Endodermal cell (in vitro differentiated cells): Measurements from ENCODE around the gene COIL. TPM values are rescaled to one million over a fixed set of nuclear protein-coding genes. Genes with fewer than 3 reads are reported as not detected.
A peak's percentile ranks its signal among the peaks of the same experiment; 100 is the strongest.

Source experiments
- DNase-seq: peaks from one replicate; pipeline ENCODE4 v3.0.0-alpha.2; 2017
- H3K27ac ChIP-seq: 2 replicates; pipeline ENCODE4 v1.5.1; 2013; ENCODE audit warnings: mild to moderate bottlenecking, low read depth, low read length, moderate library complexity
- H3K27me3 ChIP-seq: 2 replicates; pipeline ENCODE4 v1.6.1; 2013; ENCODE audit warnings: mild to moderate bottlenecking, low read length, moderate library complexity; ENCODE audit not compliant: insufficient read depth, control insufficient read depth, poor library complexity, severe bottlenecking
- H3K36me3 ChIP-seq: 2 replicates; pipeline ENCODE4 v1.7.0; 2013; ENCODE audit warnings: mild to moderate bottlenecking, low read length, moderate library complexity; ENCODE audit not compliant: control insufficient read depth, insufficient read depth
- H3K4me1 ChIP-seq: one replicate; pipeline ENCODE4 v1.7.0; 2013; ENCODE audit warnings: low read length; ENCODE audit not compliant: control insufficient read depth, insufficient read depth
- H3K4me3 ChIP-seq: 2 replicates; pipeline ENCODE4 v1.5.1; 2013; ENCODE audit warnings: mild to moderate bottlenecking, low read length, moderate library complexity
- H3K9ac ChIP-seq: 2 replicates; pipeline ENCODE4 v1.6.1; 2013; ENCODE audit warnings: mild to moderate bottlenecking, low read length, moderate library complexity; ENCODE audit not compliant: poor library complexity, severe bottlenecking; ENCODE audit errors: extremely low read depth
- H3K9me3 ChIP-seq: 2 replicates; pipeline ENCODE4 v1.6.1; 2013; ENCODE audit warnings: mild to moderate bottlenecking, low read length, moderate library complexity; ENCODE audit not compliant: control insufficient read depth
- H3K27ac Mint-ChIP-seq: 2 replicates; pipeline ENCODE4 v1.8.0; 2020; ENCODE audit warnings: mixed read lengths
- H3K27me3 Mint-ChIP-seq: 2 replicates; pipeline ENCODE4 v1.8.0; 2021; ENCODE audit warnings: mild to moderate bottlenecking, mixed read lengths; ENCODE audit not compliant: insufficient read depth
- H3K36me3 Mint-ChIP-seq: 2 replicates; pipeline ENCODE4 v1.8.0; 2020; ENCODE audit warnings: low read depth, mixed read lengths
- H3K4me1 Mint-ChIP-seq: 2 replicates; pipeline ENCODE4 v1.8.0; 2020; ENCODE audit warnings: mixed read lengths
- H3K4me3 Mint-ChIP-seq: 2 replicates; pipeline ENCODE4 v1.8.0; 2020; ENCODE audit warnings: mild to moderate bottlenecking, moderate library complexity, mixed read lengths
- H3K9me3 Mint-ChIP-seq: 2 replicates; pipeline ENCODE4 v1.8.0; 2020; ENCODE audit warnings: mild to moderate bottlenecking, mixed read lengths
- WGBS, 2 experiments: methylation state at CpG; one replicate each; pipeline versions ENCODE4 v1.1.5 to v1.1.7; 2013; ENCODE audit warnings: missing lambda C conversion rate in 2 of 2, mixed read lengths in 1 of 2; ENCODE audit not compliant: insufficient coverage in 1 of 2, insufficient read length in 1 of 2; 5-methylcytosine and 5-hydroxymethylcytosine counted together
- total RNA-seq, 2 donors: library from RNA; stranded (reverse); fragmentation: NEBNext Ultra II Directional in 1 of 2; extraction: Animal tissue kit (Norgen Biotek cat#: 25700) in 1 of 2; gene quantifications; 2 replicates in 1 of 2; 3 replicates in 1 of 2; pipeline ENCODE4 v1.2.1, GENCODE V29; 2021
- TF ChIP-seq, protein P1 (sequence below): fragments of 200-600 bp; sonication (generic); conservative IDR thresholded peaks from 2 replicates; pipeline ENCODE4 v1.5.0; 2021; ENCODE audit warnings: antibody characterized with exemption, mild to moderate bottlenecking

Gene COIL
- total RNA-seq, 2 donors from 2014 or later: 18.2 to 19.2 TPM

DNA sequence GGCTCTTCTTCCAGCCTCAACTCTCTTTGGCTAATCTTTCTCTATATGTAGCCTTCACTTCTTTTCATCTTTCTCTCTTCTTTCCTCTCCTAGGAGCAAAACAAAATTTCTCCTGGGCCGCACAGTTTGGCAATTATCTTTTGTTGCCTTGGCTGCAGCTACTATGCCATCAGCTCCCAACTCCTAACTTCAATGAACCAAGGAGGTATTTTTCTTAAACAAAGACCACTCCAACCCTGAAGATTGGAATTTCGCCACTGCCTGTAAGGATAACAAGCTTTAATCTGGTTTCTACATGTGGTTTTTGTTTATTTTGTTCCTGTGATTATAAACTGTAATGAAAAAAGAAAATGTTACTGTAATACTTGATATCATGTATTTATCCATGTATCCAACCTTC is 14.8 kb upstream of the COIL start:
- no peak for DNase-seq
- 86% methylated on average over 2 of the region's 2 CpGs; no CpG with 5 or more reads in 1 of the 2 experiments for WGBS, 2 experiments
- H3K27ac ChIP-seq: no peak overlapping the region

DNA sequence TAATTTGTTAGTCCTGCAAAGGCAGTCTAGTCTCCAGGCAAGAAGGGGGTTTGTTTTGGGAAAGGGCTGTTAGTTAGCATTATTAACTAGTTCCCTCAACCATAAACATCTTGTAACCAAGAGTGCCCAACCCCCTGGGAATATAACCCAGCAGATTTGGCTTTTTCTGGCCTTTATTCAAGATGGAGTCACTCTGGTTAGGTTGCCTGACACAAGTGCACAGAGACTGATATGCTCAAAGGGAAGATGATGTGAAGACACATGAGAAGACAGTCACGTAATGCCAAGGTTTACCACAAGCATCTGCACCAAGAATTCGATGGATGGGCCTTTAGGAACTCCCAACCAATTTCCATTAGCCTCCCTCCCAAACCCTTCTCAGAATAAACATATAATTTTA is 13.2 kb upstream of the COIL start:
- TF ChIP-seq, protein P1, sequence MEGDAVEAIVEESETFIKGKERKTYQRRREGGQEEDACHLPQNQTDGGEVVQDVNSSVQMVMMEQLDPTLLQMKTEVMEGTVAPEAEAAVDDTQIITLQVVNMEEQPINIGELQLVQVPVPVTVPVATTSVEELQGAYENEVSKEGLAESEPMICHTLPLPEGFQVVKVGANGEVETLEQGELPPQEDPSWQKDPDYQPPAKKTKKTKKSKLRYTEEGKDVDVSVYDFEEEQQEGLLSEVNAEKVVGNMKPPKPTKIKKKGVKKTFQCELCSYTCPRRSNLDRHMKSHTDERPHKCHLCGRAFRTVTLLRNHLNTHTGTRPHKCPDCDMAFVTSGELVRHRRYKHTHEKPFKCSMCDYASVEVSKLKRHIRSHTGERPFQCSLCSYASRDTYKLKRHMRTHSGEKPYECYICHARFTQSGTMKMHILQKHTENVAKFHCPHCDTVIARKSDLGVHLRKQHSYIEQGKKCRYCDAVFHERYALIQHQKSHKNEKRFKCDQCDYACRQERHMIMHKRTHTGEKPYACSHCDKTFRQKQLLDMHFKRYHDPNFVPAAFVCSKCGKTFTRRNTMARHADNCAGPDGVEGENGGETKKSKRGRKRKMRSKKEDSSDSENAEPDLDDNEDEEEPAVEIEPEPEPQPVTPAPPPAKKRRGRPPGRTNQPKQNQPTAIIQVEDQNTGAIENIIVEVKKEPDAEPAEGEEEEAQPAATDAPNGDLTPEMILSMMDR: no peak
- Histone ChIP-seq H3K27me3 (no peaks in the 10 kb centered on the region), H3K4me1 (no peaks in the 10 kb centered on the region), H3K9me3 (peaks cover 34% of the 10 kb centered on the region), H3K9ac (no peak overlapping the region), H3K4me3 (no peak overlapping the region), H3K27ac (no peak overlapping the region), H3K36me3 (no peaks in the 10 kb centered on the region)
- Mint-ChIP-seq H3K4me3 (no peak overlapping the region), H3K27ac (no peak overlapping the region), H3K4me1 (peaks cover 18% of the 10 kb centered on the region), H3K9me3 (peaks cover 30% of the 10 kb centered on the region), H3K36me3 (no peaks in the 10 kb centered on the region), H3K27me3 (peaks cover 3% of the 10 kb centered on the region)
- peak; percentile 13 for DNase-seq
- WGBS, 2 experiments: 96% methylated on average over 2 of the region's 2 CpGs; no CpG with 5 or more reads in 1 of the 2 experiments

More for the DNA sequence above, 14.8 kb upstream of the COIL start:
- Mint-ChIP-seq H3K9me3 (peaks cover 25% of the 10 kb centered on the region), H3K27me3 (peaks cover 3% of the 10 kb centered on the region), H3K36me3 (no peaks in the 10 kb centered on the region), H3K4me1 (peaks cover 22% of the 10 kb centered on the region), H3K27ac (no peak overlapping the region), H3K4me3 (no peak overlapping the region)
- Histone ChIP-seq H3K4me3 (no peak overlapping the region), H3K27me3 (no peaks in the 10 kb centered on the region), H3K9me3 (peaks cover 34% of the 10 kb centered on the region), H3K4me1 (no peaks in the 10 kb centered on the region), H3K9ac (no peak overlapping the region), H3K36me3 (no peaks in the 10 kb centered on the region)
- TF ChIP-seq, protein P1: no peak

DNA sequence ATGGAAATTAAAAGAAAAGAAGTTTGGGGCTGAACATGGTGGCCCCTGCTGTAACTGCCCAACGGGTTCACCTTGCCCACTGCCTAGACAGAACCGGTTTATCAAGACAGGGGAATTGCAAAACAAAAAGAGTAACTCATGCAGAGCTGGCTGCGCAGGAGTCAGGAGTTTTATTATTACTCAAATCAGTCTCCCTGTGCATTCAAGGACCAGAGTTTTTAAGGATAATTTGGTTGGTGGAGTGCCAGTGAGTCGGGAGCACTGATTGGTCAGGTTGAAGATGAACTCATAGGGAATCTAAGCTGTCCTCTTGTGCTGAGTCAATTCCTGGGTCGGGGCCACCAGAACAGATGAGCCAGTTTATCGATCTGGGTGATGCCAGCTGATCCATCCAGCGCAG is 12.7 kb upstream of the COIL start:
- Histone ChIP-seq H3K27me3 (no peaks in the 10 kb centered on the region), H3K9me3 (peaks cover 34% of the 10 kb centered on the region), H3K9ac (no peak overlapping the region), H3K4me3 (no peak overlapping the region), H3K4me1 (no peaks in the 10 kb centered on the region), H3K27ac (no peak overlapping the region), H3K36me3 (no peaks in the 10 kb centered on the region)
- Mint-ChIP-seq H3K27me3 (peaks cover 3% of the 10 kb centered on the region), H3K36me3 (no peaks in the 10 kb centered on the region), H3K9me3 (peaks cover 30% of the 10 kb centered on the region), H3K27ac (no peak overlapping the region), H3K4me3 (no peak overlapping the region), H3K4me1 (peaks cover 13% of the 10 kb centered on the region)
- TF ChIP-seq, protein P1: no peak
- WGBS, 2 experiments: 95 to 100% methylated on average over 4 to 7 of the region's 7 CpGs
- DNase-seq: peak; percentile 31
